Measurements from ENCODE around the gene PCDH8. TPM values are rescaled to one million over a fixed set of nuclear protein-coding genes. Genes with fewer than 3 reads are reported as not detected.

The PCDH8 gene
- total RNA-seq, 4 donors from 2014 or later, result 0.11 TPM; not detected in 3

GRCh38 chr13:52798770-52799430 lies 49.5 kb downstream of the PCDH8 start:
- Histone ChIP-seq H3K9me3 (no peaks in the 10 kb centered on the region), H3K27ac (replicated peaks in 1 of 4) (no peak overlapping the region), H3K27me3 (peaks cover 0 to 28% (median 0%) of the 10 kb centered on the region in 4 donors), H3K36me3 (no peaks in the 10 kb centered on the region), H3K4me3 (no peak overlapping the region), H3K4me1 (no peaks in the 10 kb centered on the region)
- WGBS, result 0% methylated on average over 1 of the region's 1 CpG
- intact Hi-C loops (cut with DNase I), result no loop called here
- no peak for DNase-seq (ENCODE audit: extremely low spot score)
- TF ChIP-seq POLR2A (IDR thresholded peaks at IDR 0.05; ENCODE audit: low read depth) (no peak), POLR2AphosphoS5 (IDR thresholded peaks at IDR 0.05) (no peak), EP300 (IDR thresholded peaks at IDR 0.05) (no peak), CTCF (IDR thresholded peaks at IDR 0.05) (no peak)

GRCh38 chr13:52797176-52797575 lies 51.3 kb downstream of the PCDH8 start:
- Histone ChIP-seq H3K27ac (replicated peaks in 1 of 4) (no peak overlapping the region), H3K27me3 (peaks cover 0 to 13% (median 0%) of the 10 kb centered on the region in 4 donors), H3K4me1 (no peaks in the 10 kb centered on the region), H3K36me3 (no peaks in the 10 kb centered on the region), H3K9me3 (no peaks in the 10 kb centered on the region), H3K4me3 (no peak overlapping the region)
- WGBS, result 97% methylated on average over 2 of the region's 2 CpGs
- intact Hi-C loops (cut with DNase I), result no loop called here
- DNase-seq (ENCODE audit: extremely low spot score), result no peak
- TF ChIP-seq EP300 (IDR thresholded peaks at IDR 0.05) (no peak), POLR2A (IDR thresholded peaks at IDR 0.05; ENCODE audit: low read depth) (no peak)

GRCh38 chr13:52794589-52794988 lies 53.9 kb downstream of the PCDH8 start:
- Histone ChIP-seq H3K36me3 (no peaks in the 10 kb centered on the region), H3K27ac (replicated peaks in 1 of 4) (no peak overlapping the region), H3K27me3 (peaks cover 0 to 13% (median 0%) of the 10 kb centered on the region in 4 donors), H3K9me3 (no peaks in the 10 kb centered on the region), H3K4me3 (no peak overlapping the region), H3K4me1 (no peaks in the 10 kb centered on the region)
- WGBS, result 90% methylated on average over 7 of the region's 7 CpGs
- intact Hi-C loops (cut with DNase I), result no loop called here
- DNase-seq (ENCODE audit: extremely low spot score), result no peak
- TF ChIP-seq POLR2A (IDR thresholded peaks at IDR 0.05; ENCODE audit: low read depth) (no peak), EP300 (IDR thresholded peaks at IDR 0.05) (no peak), POLR2AphosphoS5 (IDR thresholded peaks at IDR 0.05) (no peak), CTCF (IDR thresholded peaks at IDR 0.05) (no peak)

GRCh38 chr13:52793515-52794061 lies 54.9 kb downstream of the PCDH8 start:
- DNase-seq (ENCODE audit: extremely low spot score), result no peak
- H3K4me3 ChIP-seq, result no peak overlapping the region
- no peaks in the 10 kb centered on the region for H3K36me3 ChIP-seq
- TF ChIP-seq POLR2A (IDR thresholded peaks at IDR 0.05; ENCODE audit: low read depth) (no peak), EP300 (IDR thresholded peaks at IDR 0.05) (no peak), POLR2AphosphoS5 (IDR thresholded peaks at IDR 0.05) (no peak), CTCF (IDR thresholded peaks at IDR 0.05) (no peak)
- 80% methylated on average over 7 of the region's 7 CpGs for WGBS
- intact Hi-C loops (cut with DNase I), result no loop called here
- no peak overlapping the region for H3K27ac ChIP-seq (replicated peaks in 1 of 4)
- peaks cover 0 to 13% (median 0%) of the 10 kb centered on the region in 4 donors for H3K27me3 ChIP-seq
- no peaks in the 10 kb centered on the region for H3K9me3 ChIP-seq
- H3K4me1 ChIP-seq, result no peaks in the 10 kb centered on the region

Small RNA genes lying within 50 kb of the gene (small RNA-seq; reads per million reads assigned to genes)
- 0 reads per million in 3 donors for gene MIR759

Other genes starting within 250 kb of the PCDH8 start
- gene HNRNPA1L2, start 206.2 kb downstream of the PCDH8 start, total RNA-seq, result 1 to 10 TPM; 2.0 to 5.0 (median 3.8) TPM
- gene SUGT1, start 195.8 kb downstream of the PCDH8 start, total RNA-seq, result 10 to 100 TPM; 28.3 to 41.7 (median 33.3) TPM
- not detected for gene CNMD, start 108.8 kb downstream of the PCDH8 start, total RNA-seq
- under 1 TPM in 3 of 4 donors, not detected in 1; under 0.01 to 0.66 (median 0.13) TPM for gene OLFM4, start 180.2 kb upstream of the PCDH8 start, total RNA-seq

Measured in esophagus muscularis mucosa (tissue), 4 donors.